ENCODE results near the gene RPL22L1. TPM values are rescaled to one million over a fixed set of nuclear protein-coding genes. Genes with fewer than 3 reads are reported as not detected.

RPL22L1 gene
- total RNA-seq, 2 donors from 2014 or later, result 22.3 to 51.2 TPM

GRCh38 chr3:170863816-170864215, 6.2 kb downstream of the RPL22L1 start:
- no peaks in the 10 kb centered on the region for H3K27me3 ChIP-seq
- H3K36me3 ChIP-seq, result peaks cover 30% of the 10 kb centered on the region
- H3K9me3 ChIP-seq, result no peaks in the 10 kb centered on the region
- no peak overlapping the region for H3K27ac ChIP-seq
- no peak overlapping the region for H3K4me3 ChIP-seq
- DNase-seq (ENCODE audit: low spot score), result no peak
- H3K4me1 ChIP-seq, result peaks cover 0 to 13% of the 10 kb centered on the region in 2 donors
- TF ChIP-seq, protein P1, sequence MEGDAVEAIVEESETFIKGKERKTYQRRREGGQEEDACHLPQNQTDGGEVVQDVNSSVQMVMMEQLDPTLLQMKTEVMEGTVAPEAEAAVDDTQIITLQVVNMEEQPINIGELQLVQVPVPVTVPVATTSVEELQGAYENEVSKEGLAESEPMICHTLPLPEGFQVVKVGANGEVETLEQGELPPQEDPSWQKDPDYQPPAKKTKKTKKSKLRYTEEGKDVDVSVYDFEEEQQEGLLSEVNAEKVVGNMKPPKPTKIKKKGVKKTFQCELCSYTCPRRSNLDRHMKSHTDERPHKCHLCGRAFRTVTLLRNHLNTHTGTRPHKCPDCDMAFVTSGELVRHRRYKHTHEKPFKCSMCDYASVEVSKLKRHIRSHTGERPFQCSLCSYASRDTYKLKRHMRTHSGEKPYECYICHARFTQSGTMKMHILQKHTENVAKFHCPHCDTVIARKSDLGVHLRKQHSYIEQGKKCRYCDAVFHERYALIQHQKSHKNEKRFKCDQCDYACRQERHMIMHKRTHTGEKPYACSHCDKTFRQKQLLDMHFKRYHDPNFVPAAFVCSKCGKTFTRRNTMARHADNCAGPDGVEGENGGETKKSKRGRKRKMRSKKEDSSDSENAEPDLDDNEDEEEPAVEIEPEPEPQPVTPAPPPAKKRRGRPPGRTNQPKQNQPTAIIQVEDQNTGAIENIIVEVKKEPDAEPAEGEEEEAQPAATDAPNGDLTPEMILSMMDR (IDR thresholded peaks at IDR 0.05), result no peak

DNA sequence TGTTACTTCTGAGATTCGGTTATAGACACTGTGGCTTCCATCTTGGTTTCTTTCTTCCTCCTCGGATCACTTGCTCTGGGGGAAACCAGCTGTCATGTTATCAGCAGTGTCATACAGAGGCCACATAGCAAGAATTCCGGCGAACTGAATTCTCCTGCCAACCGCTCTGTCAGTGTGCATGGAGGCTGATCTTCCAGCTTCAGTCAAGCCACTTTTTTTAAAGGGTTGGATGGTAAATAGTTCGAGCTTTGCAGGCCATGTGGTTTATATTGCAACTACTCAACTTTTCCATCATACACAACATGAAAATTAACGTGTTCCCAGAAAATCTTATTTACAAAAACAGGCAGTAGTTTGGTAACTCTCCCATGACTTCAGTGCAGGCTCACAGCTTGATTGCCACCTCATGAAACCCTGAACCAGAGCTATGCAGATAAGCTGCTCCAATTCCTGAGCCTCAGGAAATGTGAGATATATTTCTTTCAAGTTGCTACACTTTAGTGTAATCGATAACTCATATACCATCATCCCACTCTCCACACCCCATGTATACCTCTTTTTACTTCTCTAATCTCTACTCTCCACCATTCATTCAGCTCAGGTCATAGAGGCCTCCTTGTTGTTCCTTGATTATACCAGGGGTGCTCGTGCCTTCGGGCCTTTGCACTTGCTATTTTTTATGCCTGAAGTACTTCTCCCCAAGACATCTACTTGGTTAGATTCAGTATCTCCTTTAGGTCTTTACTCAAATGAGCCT, 7.2 kb downstream of the RPL22L1 start:
- H3K9me3 ChIP-seq, result no peaks in the 10 kb centered on the region
- TF ChIP-seq, protein P1 (IDR thresholded peaks at IDR 0.05), result no peak
- H3K27me3 ChIP-seq, result no peaks in the 10 kb centered on the region
- peaks cover 26% of the 10 kb centered on the region for H3K36me3 ChIP-seq
- peaks cover 0 to 9% of the 10 kb centered on the region in 2 donors for H3K4me1 ChIP-seq
- no peak overlapping the region for H3K4me3 ChIP-seq
- no peak overlapping the region for H3K27ac ChIP-seq
- no peak for DNase-seq (ENCODE audit: low spot score)

DNA sequence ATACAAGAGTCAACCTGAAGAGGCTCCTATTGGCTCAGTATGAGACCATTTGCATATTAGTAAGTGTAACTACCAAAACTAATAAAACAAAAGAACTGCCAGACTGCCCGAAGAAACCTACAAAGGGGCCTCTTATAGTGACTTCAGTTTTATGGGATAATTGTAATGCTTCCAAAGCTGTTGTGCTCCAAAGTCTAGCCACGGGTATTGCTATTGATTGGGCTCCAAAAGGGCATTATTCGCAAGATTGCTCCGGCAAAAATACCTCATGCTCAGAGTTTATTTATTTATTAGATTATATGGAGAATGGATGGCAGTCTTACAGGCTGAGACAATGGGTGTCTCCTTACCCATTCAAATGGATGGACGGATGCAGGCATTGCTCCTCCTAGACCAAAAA, 11.4 kb downstream of the RPL22L1 start:
- H3K27me3 ChIP-seq, result no peaks in the 10 kb centered on the region
- H3K27ac ChIP-seq, result no peak overlapping the region
- H3K4me3 ChIP-seq, result no peak overlapping the region
- DNase-seq (ENCODE audit: low spot score), result no peak
- H3K9me3 ChIP-seq, result no peaks in the 10 kb centered on the region
- TF ChIP-seq, protein P1 (IDR thresholded peaks at IDR 0.05), result no peak
- no peaks in the 10 kb centered on the region for H3K36me3 ChIP-seq
- no peaks in the 10 kb centered on the region for H3K4me1 ChIP-seq

DNA sequence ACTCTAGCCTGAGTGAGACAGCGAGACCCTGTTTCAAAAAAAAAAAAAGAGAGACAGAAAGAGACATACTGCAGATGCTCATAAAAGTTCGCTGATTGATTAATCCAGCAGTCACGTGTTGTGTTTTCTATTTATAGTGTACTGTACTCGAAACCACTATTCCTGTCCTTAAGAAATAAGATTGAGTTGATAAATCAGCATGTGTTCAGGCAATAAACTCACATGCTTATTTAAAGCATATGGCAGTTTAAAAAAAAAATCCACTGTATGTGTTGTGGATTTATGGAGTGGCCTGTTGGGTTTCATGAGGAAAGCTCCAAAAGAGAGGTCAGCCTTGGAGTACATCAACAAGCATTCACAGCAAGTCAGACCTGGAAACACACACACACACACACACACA, 17.7 kb downstream of the RPL22L1 start:
- Histone ChIP-seq H3K27ac (no peak overlapping the region), H3K9me3 (no peaks in the 10 kb centered on the region), H3K27me3 (no peaks in the 10 kb centered on the region), H3K36me3 (no peaks in the 10 kb centered on the region), H3K4me3 (no peak overlapping the region), H3K4me1 (no peaks in the 10 kb centered on the region)
- DNase-seq (ENCODE audit: low spot score), result no peak
- TF ChIP-seq, protein P1 (IDR thresholded peaks at IDR 0.05), result no peak

DNA sequence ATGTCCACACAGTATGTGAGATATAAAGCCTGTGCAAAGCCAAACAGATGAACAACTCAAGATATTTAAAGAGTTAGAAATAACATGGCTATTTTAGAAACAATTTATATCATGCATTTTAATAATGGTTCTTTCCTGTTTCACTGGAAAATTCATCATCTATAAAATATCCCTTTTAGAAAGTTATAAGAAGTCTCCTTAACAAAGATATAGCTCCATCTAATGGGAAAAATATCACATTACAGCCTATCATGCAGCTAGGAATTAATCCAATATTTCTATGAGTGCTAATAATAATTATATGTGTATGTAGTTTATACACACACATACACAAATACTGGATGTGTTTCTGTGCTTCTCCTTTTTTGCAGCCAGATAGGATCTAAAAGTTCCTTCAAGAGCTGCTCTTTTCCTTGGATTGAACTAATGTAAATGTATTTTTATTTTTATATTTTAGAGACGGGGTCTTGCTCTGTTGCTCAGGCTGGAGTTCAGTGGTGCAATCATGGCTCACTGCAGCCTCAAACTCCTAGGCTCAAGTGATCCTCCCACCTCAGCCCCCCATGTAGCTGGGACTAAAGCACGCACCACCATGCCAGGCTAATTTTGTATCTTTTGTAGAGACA, 21.6 kb downstream of the RPL22L1 start:
- no peaks in the 10 kb centered on the region for H3K27me3 ChIP-seq
- no peak overlapping the region for H3K4me3 ChIP-seq
- TF ChIP-seq, protein P1 (IDR thresholded peaks at IDR 0.05), result peak in 1 of 2 donors; percentile 53
- no peaks in the 10 kb centered on the region for H3K9me3 ChIP-seq
- H3K36me3 ChIP-seq, result no peaks in the 10 kb centered on the region
- H3K27ac ChIP-seq, result no peak overlapping the region
- no peaks in the 10 kb centered on the region for H3K4me1 ChIP-seq
- no peak for DNase-seq (ENCODE audit: low spot score)
